GM21576 (cell line): Measurements from ENCODE around the gene GJC3.
"Not testable (repeated sequence)": the region's sequence is repeated elsewhere in the genome, so short reads cannot be mapped to it uniquely, and the experiment has no call there.

Experiments used
- ATAC-seq: cut with Tn5 transposase; IDR thresholded peaks from one replicate; pipeline ENCODE4 v1.9.1; 2021; ENCODE audit warnings: mild to moderate bottlenecking, moderate library complexity; ENCODE audit not compliant: unreplicated experiment

Gene GJC3

GRCh38 chr7:99930376-99930775, 956 bp upstream of the GJC3 start:
- ATAC-seq, result no peak

- no peak for ATAC-seq
Measured at GRCh38 chr7:99929730-99930053, 272 bp upstream of the GJC3 start.

GRCh38 chr7:99928188-99928587, 1.2 kb downstream of the GJC3 start:
- no peak for ATAC-seq

- ATAC-seq, result no peak
Measured at GRCh38 chr7:99927536-99927935, 1.9 kb downstream of the GJC3 start.

- ATAC-seq, result no peak
Measured at GRCh38 chr7:99926321-99926720, 3.1 kb downstream of the GJC3 start.

GRCh38 chr7:99923200-99923599, 6.2 kb downstream of the GJC3 start:
- no peak for ATAC-seq

GRCh38 chr7:99920149-99920548, 9.3 kb downstream of the GJC3 start:
- ATAC-seq, result no peak

- no peak for ATAC-seq
Measured at GRCh38 chr7:99919814-99920112, 9.7 kb downstream of the GJC3 start.

- ATAC-seq, result peak; percentile 94
Measured at GRCh38 chr7:99918959-99919813, 10.2 kb downstream of the GJC3 start, which contains the start of gene TRIM4. TRIM4 (minus strand) TSS chr7:99919530; CDS start chr7:99919401, 129 bp downstream.

- no peak for ATAC-seq
Measured at GRCh38 chr7:99910976-99911375, 18.4 kb downstream of the GJC3 start.

- no peak for ATAC-seq
Measured at GRCh38 chr7:99901581-99901980, 27.8 kb downstream of the GJC3 start.

- ATAC-seq, result no peak
Measured at GRCh38 chr7:99899830-99900519, 29.4 kb downstream of the GJC3 start.

GRCh38 chr7:99898836-99899235, 30.6 kb downstream of the GJC3 start:
- no peak for ATAC-seq

- no peak for ATAC-seq
Measured at GRCh38 chr7:99898023-99898357, 31.4 kb downstream of the GJC3 start.

GRCh38 chr7:99897322-99898022, 31.9 kb downstream of the GJC3 start:
- no peak for ATAC-seq

- ATAC-seq, result no peak
Measured at GRCh38 chr7:99894738-99895137, 34.7 kb downstream of the GJC3 start.

- no peak for ATAC-seq
Measured at GRCh38 chr7:99893280-99893679, 36.1 kb downstream of the GJC3 start.

- ATAC-seq, result not testable (repeated sequence)
Measured at GRCh38 chr7:99890348-99890747, 39.1 kb downstream of the GJC3 start.

GRCh38 chr7:99888366-99888765, 41.1 kb downstream of the GJC3 start:
- not testable (repeated sequence) for ATAC-seq

- no peak for ATAC-seq
Measured at GRCh38 chr7:99881370-99881769, 48.0 kb downstream of the GJC3 start.

GRCh38 chr7:99876933-99877332, 52.5 kb downstream of the GJC3 start, which contains the start of gene OR2AE1:
OR2AE1 (minus strand) TSS chr7:99877033; CDS start chr7:99877033, 0 bp downstream.
- ATAC-seq, result no peak

- ATAC-seq, result no peak
Measured at GRCh38 chr7:99876491-99876890, 52.9 kb downstream of the GJC3 start.
